HG03064 (cell line): Measurements from ENCODE around the gene MN1.

Experiments
- ATAC-seq: cut with Tn5 transposase; IDR thresholded peaks from one replicate; pipeline ENCODE4 v1.9.1; 2021; ENCODE audit warnings: low read depth; ENCODE audit not compliant: unreplicated experiment

The MN1 gene

DNA sequence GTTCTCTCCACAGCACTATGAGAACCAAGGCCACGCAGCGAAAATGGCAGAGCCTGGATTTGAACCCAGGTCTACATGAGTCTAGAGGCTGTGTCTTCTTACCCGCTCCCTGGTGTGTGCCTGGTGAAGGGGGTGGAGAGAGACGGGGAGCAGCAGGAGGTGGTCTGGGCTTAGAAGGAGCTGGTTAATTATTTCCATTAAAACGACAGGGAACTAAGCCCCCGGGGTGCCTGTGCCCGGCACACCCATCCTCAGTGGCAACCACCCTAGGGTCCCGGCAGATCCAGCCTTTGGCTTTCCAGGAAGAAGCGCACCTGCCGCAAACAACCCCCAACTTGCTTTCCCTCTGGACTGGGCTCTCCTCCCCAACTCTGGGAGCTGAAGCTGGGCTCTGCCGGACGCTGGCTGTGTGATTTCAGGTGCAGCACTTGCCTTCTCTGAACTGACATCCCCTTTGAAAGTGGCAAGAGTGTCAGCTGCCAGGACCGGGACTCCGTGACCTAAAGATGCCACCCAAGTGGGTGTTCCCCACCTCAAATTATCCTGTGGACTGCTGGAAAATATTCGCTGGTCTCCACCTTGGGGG lies 35.8 kb downstream of the MN1 start:
- ATAC-seq = no peak

DNA sequence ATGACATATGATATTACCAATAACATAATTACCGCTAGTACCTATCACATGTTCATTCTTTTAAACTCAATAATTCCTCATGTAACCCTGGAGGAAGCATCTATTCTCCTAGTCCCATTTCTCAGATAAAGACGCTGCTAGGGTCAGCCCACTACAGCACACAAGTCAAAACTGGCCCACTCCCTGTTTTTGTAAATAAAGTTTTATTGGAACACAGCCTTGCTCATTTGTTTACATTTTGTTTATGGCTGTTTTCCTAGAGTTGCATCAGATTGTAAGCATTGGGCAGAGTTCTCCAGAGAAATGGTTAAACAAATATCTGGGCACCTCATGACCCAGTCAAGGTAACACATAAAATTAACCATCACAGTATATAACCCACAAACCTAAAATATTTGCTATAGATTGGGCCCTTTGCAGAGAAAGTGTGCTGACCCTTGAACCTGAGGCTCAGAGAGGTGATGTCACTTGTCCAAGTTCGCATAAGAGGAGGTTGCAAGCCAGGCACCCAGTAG lies 36.8 kb downstream of the MN1 start:
- no peak for ATAC-seq

DNA sequence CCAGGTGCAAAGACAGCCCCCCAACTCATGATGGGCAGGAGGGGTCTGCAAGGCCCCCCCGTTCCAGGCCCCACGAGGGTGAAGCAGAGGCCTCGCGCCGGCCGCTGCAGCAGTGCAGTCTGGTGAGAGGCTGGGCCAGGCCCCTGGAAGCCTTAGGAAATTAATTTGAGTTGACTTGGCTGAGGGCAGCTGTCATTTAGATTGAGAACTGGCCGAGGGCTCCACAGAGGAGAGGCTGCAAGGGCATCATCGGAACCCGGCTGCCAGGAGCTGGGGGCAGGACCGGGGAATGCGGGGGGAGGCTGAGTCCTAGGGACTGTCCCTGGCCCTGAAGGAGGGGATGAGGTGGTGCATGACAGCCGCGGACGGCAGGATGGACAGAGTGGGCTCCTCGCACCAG lies 39.9 kb downstream of the MN1 start:
- no peak for ATAC-seq

DNA sequence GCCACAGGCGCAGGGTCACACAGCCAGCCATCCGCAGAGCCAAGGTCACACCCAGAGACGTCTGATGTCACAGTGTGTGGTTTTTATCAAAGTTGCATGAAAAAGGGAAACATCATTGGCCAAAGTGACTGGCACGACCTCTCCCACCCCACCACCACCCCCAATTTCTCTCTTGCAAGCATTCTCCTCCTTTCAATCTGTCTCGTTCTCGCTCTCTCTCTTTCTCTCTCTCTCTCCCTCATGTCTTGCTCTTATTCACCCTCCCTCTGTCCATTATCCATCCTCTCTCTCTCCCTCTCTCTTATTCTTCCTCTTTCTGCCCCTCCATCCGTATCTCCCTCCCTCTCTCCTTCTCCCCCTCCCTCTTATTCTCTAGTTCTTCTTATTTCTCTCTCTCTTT lies 40.6 kb downstream of the MN1 start:
- ATAC-seq = no peak

DNA sequence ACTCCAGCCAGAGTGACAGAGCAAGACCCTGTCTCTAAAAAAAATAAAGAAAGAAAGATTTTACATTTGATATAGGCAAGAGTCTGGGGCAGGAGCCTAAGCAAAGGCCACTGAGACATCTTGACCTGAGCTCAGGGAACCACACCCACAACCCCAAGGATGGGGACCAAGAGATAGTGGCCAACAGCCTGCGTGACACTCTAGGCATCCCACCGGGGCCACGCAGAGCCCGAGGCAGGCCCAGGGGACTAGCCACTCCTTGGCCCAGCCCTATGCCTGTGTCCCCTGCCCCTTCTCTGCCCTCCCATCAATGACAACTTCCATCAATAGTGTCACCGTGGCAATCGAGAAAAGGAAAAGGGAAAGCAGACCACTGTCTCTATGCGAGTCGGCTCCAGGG lies 41.1 kb downstream of the MN1 start:
- no peak for ATAC-seq

DNA sequence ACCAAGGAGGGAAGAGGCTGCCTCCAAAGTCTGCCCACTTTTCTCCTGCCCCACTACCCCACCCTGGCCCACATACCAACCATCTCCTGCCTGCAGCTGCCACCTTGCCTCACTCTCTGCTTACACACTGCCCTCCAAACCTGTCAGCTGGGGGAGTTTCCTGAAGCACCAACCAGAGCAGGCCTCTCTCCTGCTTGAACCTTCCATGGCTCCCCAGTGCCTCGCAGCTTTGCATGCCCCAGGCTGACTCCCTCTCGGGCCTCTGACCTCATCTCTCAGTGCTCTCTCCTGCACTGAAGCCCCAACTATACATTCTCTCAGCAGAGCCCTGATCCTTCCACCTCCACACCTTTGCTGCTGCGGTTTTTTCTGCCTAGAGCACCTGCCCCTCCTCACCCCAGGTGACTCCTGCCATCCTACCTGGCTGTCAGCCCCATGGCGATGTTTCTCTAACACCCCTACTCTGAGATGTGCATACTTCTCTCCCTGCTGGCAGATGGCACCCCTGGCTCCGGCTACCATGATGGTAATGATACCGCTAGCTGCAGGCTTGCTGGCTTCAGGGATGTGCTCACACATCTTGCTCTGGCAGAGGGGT lies 43.5 kb downstream of the MN1 start:
- ATAC-seq = no peak

DNA sequence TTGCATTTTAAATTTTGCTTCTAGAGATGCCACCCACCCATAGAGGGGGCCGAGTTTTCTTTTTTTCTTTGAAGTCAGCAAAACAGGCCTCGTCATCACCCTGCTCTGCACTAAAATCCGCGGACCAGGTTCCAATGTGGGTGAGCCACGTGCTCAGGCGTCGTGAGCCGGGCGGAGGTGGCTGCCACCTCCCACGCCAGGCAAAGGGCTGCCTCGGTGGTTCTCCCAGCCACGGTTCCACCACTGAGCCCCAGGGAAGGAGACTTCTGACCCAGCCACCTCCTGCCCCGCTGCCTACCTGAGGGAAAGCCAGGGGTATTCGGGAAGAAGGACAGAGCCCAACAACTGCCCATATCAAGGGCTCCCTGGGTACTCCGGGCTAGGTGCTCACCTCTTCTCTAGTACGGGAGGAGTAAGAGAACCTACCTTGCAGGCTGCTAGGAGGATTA lies 45.3 kb downstream of the MN1 start:
- ATAC-seq = no peak

DNA sequence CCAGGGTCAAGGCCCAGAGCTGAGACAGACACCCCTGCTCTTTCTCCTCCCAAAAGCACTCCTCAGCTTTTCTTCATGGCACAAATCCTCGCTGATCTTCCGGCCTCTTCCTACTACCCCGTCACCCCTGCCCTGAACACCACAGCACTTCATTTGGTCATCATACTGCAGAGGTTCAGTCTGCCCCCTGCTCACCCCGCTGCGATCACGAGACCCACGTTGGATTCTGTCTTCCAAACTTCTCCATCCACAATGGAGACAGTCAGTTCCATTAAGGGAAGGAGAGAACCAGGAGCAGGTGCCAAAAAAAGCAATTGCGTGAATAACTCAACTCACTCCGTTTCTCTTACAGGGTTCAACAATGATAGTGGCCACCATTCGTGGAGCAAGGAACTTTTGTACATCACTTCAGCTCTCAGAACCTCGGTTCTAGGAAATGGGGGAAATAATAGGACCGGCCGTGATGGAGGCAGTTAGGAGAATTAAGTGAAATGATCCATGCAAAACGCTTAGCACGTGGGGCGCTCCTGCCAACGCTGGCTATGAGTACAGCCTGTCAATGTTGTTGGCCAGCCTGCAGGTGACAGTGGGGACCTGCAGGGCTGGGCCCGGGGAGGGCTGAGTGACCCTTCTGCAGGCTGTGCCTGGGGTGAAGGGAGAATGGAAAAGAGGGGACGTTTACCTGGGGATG lies 45.9 kb downstream of the MN1 start:
- no peak for ATAC-seq

DNA sequence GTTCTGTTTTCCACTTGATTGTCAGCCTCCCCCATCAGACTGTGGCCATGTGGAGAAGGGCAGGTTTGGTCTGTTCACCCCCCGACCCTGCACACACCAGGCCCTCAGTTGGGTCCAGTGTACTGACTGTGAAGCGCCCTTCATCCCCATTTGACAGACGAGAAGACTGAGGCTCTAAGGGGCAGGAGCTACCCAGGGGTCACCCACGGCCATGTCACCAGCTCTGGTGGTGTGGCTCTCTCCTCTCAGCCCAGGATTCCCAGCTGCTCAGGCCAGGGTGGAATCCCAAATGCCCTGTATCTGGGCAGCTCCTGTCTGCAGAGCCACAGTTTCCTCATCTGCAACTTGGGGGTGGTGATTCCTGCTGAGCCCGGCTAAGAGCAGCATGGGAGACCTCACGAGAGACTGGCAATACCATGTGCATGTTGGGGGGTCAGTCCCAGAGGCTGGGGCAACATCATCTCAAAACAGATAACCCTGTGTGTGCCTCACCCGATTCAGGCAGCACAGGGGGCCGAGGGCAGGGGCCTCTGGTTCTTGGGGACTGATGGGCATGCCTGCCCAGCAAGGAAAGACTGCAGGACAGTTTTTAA lies 46.6 kb downstream of the MN1 start:
- ATAC-seq = no peak

DNA sequence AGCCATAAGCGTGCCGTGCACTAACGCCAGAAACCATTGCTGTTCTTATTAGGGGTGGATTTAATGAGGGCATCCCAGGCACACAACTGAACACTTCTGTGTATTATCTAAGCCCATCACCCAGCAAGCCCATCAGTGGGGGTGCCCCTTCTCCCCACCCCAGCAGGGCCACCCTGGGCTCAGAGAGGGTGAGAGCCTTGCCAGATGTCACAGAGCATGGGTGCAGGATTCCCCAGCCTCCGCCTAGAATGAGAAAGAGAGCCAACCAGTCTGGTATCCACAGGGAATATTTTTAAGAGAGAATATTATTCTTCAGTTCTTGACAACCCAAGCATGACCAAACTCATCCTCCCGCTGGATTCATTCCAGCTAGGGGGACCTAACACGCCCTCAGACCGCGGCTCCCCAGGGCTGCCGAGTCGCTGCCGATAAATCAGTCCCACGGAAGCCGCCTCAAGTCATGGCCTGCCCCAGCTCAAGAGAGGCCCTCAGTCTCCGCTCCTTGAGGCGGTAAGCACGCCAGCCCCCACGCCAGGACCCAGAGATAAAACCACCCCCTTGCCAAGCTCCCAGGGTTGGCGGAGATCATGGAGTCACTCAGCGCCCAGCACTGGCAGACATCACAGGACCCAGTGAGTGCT lies 47.2 kb downstream of the MN1 start:
- ATAC-seq = no peak

DNA sequence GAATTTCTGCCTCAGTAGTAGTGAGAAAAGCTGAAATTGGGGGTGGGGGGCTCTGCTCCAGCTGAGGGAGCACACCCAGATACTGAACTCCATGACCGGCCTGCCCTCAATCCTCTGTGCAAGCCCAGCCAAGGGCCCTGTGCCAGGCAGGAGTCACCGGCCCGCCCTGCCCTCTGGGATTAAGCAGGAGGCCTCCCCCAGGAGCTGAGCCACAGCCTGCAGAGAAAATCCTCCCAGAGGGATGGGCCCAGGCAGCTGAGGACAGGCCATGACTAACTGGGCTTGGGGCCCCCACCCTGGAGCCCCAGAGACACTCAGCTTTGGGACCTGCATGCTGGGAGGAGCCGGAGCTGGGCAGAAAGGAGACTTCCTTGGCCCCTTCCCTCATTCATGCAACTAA lies 48.8 kb downstream of the MN1 start:
- ATAC-seq = no peak

DNA sequence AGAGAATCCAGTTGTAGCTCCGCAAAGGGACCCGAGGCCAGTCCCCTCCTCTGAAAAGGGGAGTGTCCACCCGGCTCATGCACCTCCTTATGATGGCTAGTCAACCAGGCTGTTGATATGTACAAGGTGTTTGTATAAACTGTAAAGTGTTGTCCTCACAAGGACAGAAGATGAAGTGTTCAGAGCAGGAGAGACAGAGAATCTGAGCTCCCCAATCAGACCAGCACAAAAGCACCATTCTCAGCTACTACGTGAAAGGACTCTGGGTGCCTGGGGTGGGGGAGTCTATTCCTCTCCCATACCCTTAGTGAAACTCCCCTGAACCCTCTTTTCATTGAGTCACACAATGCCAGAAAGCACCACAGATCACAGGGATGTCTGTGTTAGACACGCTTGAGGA lies 49.4 kb downstream of the MN1 start:
- ATAC-seq = no peak

DNA sequence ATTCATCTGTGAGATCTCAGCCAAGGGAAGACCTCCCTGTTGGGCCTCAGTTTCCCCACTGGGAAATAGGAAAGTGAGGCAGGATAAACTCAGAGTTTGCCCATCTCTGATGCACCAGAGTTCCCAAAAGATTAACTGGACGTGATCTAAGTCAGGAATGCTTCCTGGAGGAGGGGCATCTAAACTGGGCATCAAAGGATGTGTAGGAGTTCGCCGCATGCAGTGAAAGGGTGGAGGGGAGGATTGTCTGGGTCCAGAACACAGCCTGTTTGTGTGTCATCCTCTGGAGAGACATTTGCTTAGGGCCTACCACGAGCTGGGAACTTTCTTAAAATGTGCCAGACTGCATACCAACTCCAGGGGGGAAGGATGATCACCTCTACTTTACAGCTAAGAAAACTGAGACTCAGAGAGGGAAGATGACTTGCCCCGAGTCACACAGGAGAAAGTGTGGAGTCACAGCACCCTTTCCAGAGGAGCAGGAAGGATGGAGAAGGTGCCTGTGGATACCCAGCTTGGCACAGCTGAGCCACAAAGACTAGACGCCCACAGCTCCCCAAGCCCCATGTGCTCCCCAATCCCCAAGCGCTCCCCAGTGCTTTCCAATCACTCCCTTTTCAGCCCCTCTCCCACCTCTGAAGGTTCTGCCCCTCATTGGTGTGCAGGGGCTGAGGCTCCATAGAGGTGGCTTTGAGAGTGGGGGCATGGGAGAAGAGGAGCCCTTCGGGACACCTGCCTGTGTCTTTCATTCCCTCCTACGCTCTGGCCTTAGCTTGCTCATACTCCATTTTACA lies 50.1 kb downstream of the MN1 start:
- no peak for ATAC-seq

DNA sequence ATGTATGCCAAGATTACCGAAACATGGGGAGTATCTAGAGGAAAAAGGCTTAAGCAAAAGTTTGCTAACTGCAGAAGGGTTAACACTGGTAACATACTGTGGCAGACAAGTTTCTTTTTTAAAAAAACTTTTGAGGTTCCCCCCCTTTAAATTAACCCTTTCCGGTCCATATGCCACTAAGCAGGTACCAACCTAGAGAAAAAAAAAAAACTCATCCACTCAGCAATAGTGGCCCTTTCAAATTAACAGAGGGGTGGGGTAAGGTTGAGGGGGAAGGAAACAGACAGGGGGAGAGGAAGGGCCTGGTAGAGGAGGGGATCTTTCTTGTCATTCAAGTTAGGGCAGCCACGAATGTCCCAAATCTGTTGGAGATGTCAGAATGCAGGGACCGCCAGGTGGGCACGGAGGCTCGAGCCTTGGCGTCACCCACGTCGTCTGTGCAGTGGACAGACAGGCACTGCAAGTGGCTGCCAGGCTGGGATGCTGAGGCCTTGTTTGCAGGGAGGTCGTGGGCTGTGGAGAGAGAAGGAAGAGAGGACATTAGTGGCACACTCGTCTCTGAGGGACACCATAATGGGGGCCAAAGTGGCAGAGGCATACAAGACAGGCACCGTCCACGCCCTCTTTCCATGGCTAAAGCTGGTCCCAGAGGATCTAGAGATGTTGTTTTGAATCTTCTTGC lies 50.8 kb downstream of the MN1 start:
- ATAC-seq = no peak

DNA sequence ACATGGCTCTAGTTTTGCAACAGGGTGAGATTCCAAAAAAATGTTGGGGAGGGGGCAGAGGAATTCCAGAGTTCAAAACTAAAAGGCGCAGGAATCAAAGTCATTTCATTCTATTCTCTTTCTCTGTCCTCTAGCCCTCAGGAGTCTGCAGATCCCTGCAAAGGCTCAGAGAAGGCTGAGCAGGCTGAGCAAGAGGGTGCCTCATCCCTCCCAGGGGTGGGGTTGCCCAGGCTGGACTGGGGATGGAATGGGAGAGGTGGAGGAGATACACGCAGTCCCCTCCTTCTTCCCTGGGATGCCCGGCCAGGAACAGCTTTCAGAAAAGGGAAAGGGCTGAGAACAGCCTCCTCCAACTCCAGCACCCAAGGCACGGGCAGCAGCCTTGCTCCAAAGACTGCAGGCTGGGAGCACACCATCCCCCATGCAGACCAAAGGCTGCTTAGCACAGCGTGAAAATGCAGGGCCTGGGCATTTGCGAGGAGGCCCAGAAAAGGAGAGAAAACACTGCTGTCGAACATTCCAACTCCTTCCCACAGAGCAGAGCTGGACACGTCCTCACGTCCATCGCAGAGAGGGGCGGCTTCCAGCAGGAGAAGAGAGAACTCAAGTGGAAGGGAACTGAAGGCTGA lies 51.8 kb downstream of the MN1 start:
- ATAC-seq = no peak

DNA sequence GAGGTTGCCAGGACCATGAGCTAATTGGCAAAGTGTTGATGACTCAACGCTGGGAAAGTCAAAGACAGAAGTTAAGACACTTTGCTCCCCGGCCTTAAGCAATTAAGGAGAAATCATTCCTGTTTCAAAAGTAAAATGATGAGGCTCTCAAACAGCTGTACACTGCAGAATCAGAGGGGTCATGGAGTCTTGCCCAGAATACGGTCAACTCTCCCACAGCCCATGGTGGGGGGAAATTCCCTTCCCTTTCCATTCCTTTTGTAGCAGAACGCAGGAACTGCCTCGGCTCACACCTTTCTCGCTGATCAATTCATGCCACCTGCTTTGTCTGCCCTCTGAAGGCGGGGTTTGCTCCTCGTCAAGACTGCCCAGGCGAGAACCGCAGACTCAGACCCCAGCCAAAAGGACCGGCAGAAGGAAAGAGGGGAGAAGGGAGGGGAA lies 52.8 kb downstream of the MN1 start:
- ATAC-seq = no peak

DNA sequence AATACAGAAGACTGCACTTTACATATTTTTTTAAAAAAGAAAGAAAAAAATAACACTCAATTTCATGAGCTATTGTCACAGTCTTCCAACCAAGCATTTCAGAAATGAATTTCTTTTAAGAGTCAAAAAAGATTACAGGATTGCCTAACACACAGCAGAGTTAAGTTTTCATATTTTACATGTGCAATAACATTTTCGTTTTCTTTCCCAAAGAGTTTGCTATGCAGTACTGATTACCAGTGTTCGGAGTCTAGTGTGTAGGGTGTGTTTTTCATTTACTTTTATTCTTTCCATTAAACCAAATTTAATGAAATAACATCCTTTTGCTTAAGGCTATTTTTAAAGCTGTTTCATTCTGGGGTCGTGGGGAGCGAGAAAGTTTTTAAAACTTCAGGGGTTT lies 53.2 kb downstream of the MN1 start:
- ATAC-seq = no peak

DNA sequence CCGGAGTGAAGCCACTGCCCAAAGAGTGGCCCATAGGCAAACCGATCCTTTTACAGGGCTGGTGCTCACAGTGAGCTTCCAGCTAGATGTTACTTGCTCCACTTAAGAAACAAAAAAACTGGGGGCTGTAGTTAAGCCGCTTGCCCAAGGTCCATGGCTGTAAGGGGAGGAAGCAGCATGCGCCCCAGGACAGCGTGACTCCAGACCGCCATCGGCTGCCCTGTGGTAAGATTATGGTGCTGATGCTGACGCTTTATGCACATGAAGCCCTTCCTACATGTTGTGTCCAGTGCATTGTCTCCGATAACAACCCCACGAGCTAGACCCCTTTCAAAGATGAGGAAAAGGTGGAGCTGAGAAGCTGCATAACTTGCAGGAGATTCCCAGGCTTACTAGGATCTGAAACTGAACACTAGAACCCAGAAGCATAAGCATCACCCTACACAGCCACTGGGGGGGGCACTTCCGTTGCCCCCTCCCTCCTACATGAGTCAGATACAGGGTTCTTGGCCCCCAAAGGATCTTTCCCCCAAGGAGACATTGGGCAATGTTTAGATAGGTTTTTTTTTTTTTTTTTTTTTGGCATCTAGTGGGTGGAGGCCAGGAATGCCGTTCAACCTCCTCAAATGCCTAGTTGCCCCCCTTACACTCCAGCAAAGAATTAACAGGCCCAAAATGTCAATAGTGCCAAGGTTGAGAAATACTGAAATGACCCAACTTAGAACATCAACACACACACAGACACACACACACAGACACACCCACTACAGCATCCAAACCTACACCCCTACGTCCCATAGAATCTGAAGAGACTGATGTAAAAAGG lies 53.9 kb downstream of the MN1 start:
- ATAC-seq = no peak
